Measurements from ENCODE around the gene RAMP1. TPM values are rescaled to one million over a fixed set of nuclear protein-coding genes. Genes with fewer than 3 reads are reported as not detected.

RAMP1 gene
- total and polyA plus RNA-seq, 8 donors = 6.8 to 12.6 (median 8.7) TPM

DNA sequence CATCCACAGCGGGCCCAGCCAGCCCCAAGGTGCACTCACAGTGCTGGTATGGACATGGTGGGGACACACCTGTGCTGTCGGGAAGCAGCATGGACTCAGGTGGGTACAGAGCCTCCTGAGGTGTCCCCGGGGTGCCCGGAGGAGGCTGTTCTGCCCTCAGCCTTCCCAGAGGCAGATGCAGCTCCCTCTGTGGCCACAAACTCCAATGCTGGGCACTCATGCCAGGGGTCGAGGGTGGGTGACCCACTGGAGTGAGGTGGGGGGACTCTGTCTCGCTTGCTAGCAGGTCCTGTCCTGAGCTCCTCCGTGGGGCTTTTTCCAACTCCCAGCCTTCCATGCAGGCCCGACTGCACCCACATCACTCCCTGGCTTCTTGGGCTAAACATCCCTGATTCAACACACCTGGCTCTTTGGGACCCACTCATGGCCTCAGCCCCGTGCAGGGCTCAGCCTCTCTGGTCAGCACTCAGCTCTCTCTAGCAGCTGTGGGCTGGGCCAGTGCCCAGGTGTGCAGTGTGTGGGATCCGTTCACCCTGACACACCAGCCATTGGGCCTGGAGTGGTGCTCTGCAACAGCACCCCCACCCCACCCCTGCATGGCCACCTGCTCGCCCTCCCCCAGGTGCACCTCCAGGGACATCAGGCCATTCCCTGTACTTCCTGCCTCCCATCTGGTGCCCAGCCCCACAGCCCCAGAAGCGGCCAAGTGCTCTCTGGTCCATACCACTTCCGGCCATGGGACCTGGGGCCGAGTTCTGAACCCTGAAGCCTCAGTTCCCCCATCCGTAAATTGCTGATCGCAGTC, 16.0 kb downstream of the RAMP1 start:
- Histone ChIP-seq H3K4me1 (no peaks in the 10 kb centered on the region), H3K4me3 (no peak overlapping the region), H3K27me3 (peaks cover 0 to 6% of the 10 kb centered on the region in 2 donors), H3K9me3 (no peaks in the 10 kb centered on the region), H3K36me3 (no peaks in the 10 kb centered on the region), H3K27ac (no peak overlapping the region)
- intact Hi-C loops (cut with DNase I) = no loop called here
- DNase-seq (peak in 1 of 4 donors; percentile 62), ATAC-seq (no peak)
- TF ChIP-seq, protein P1, sequence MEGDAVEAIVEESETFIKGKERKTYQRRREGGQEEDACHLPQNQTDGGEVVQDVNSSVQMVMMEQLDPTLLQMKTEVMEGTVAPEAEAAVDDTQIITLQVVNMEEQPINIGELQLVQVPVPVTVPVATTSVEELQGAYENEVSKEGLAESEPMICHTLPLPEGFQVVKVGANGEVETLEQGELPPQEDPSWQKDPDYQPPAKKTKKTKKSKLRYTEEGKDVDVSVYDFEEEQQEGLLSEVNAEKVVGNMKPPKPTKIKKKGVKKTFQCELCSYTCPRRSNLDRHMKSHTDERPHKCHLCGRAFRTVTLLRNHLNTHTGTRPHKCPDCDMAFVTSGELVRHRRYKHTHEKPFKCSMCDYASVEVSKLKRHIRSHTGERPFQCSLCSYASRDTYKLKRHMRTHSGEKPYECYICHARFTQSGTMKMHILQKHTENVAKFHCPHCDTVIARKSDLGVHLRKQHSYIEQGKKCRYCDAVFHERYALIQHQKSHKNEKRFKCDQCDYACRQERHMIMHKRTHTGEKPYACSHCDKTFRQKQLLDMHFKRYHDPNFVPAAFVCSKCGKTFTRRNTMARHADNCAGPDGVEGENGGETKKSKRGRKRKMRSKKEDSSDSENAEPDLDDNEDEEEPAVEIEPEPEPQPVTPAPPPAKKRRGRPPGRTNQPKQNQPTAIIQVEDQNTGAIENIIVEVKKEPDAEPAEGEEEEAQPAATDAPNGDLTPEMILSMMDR (IDR thresholded peaks at IDR 0.05) = no peak

DNA sequence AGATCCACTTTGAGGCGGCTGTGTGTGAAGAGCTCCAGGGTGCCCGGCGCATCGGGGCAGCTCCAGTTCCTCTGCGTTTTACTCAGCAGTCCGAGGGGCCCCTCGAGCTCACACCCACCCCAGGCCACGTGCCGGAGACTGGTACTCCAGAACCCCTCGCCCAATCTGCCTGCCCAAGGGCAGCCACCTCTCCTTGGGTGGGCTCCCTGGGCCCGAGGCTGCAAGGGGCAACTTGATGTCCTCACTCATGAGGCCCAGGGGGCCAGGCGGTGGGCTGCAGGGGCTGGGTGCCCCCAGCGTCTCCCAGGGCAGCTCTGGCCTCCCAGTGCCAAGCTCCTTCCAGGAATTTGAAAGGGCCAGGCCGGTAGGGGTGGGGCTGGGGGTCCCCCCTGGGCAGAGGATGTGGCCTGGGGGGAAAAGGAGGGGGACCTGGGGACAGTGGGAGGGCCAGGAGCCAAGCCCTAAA, 16.7 kb downstream of the RAMP1 start:
- TF ChIP-seq, protein P1 (IDR thresholded peaks at IDR 0.05) = no peak
- Histone ChIP-seq H3K36me3 (no peaks in the 10 kb centered on the region), H3K4me1 (no peaks in the 10 kb centered on the region), H3K27me3 (peaks cover 0 to 1% of the 10 kb centered on the region in 2 donors), H3K4me3 (no peak overlapping the region), H3K27ac (no peak overlapping the region), H3K9me3 (no peaks in the 10 kb centered on the region)
- ATAC-seq (no peak), DNase-seq (no peak)
- intact Hi-C loops (cut with DNase I) = no loop called here

DNA sequence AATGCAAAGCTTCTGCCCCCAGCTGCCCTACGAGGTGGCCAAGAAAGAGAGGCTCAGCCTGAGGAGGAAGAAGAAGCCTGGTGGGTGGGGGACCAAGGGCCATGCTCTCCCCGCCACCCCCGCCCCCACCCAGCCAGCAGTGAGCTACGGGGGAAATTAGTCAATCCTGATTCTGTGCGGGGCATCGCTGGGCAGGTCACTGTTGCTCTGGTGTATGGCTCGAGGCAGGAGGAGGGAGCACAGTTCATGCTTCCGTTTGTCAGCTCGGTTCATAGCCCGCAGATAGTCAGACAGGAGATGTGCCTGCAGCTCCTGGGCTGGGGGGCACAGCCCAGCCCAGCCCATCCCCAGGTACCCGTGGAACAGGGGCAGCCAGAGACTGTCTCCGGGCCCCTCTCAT, 17.1 kb downstream of the RAMP1 start:
- H3K27ac ChIP-seq = no peak overlapping the region
- H3K4me1 ChIP-seq = no peaks in the 10 kb centered on the region
- no peak overlapping the region for H3K4me3 ChIP-seq
- peak in 1 of 4 donors; percentile 13 for DNase-seq
- TF ChIP-seq, protein P1 (IDR thresholded peaks at IDR 0.05) = no peak
- ATAC-seq = no peak
- intact Hi-C loops (cut with DNase I) = no loop called here
- no peaks in the 10 kb centered on the region for H3K9me3 ChIP-seq
- H3K27me3 ChIP-seq = no peaks in the 10 kb centered on the region
- H3K36me3 ChIP-seq = no peaks in the 10 kb centered on the region

DNA sequence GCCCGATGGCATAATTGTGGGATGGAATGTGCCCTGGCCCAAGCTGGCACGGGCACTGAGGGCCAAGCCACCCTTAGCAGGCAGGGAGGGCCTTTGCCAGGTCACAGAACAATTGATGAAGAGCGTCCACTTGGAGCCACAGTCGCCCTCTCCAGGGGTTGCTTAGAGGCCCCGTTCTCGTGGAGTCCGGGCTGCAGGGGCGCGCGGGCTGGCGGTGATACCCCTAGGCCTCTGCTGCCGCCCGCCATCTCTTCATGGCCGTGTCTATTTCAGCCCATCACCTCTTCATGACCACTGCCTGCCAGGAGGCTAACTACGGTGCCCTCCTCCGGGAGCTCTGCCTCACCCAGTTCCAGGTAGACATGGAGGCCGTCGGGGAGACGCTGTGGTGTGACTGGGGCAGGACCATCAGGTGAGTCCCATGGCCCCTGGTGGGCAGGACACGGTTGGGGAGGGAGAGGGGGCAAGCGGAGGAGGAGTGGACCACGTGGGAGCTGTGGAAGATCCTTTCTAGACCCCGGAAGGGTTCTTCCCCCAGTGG, 17.6 kb downstream of the RAMP1 start:
- H3K4me3 ChIP-seq = no peak overlapping the region
- no peaks in the 10 kb centered on the region for H3K4me1 ChIP-seq
- DNase-seq (peak in 2 of 4 donors; percentile 20 to 58), ATAC-seq (no peak)
- TF ChIP-seq, protein P1 (IDR thresholded peaks at IDR 0.05) = no peak
- intact Hi-C loops (cut with DNase I) = no loop called here
- no peaks in the 10 kb centered on the region for H3K27me3 ChIP-seq
- no peak overlapping the region for H3K27ac ChIP-seq
- no peaks in the 10 kb centered on the region for H3K9me3 ChIP-seq
- no peaks in the 10 kb centered on the region for H3K36me3 ChIP-seq

DNA sequence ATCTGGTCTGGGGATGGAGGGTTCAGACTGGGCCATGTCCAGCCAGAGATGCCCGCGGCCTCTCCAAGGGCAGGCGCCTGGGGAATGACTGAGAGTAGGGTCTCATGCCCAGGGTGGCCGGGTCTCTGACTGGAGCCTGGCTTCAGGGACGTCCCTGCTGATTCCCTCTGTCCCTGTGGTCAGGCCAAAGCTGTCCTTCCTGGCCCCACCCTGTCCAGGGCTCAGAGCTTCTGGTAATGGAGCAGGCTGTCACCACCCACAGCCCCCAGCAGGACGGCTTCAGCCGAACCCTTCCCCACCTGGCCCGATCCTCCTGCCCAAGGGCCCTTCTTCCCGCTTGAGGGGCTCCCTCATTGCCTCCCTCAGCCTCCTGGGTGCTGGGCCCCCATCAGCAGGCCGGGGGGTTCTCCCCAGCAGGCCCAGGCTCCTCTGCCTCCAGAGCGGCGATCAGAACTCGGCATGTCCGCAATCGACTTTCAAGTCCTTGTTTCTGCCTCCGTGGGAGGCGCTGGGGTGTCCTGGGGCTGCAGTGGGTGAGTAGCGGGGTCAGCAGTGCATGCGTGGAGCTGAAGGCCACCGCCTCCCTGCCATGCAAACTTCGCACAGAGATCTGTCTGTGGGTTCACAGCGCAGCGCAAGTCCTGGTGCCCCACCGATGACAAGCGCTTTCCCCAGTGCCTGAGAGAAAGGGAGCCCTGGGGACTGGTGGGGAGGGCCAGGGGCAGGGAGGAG, 18.3 kb downstream of the RAMP1 start:
- H3K36me3 ChIP-seq = no peaks in the 10 kb centered on the region
- no peak overlapping the region for H3K27ac ChIP-seq
- no peaks in the 10 kb centered on the region for H3K9me3 ChIP-seq
- DNase-seq (peak in 1 of 4 donors; percentile 65), ATAC-seq (no peak)
- H3K4me1 ChIP-seq = no peaks in the 10 kb centered on the region
- TF ChIP-seq, protein P1 (IDR thresholded peaks at IDR 0.05) = no peak
- no peaks in the 10 kb centered on the region for H3K27me3 ChIP-seq
- H3K4me3 ChIP-seq = no peak overlapping the region
- intact Hi-C loops (cut with DNase I) = no loop called here

All from left lung (tissue), 10 donors.